COLO829 (cell line): ENCODE results near the gene GPAT3.
"Not testable (repeated sequence)": the region's sequence is repeated elsewhere in the genome, so short reads cannot be mapped to it uniquely, and the experiment has no call there.

Source experiments
- DNase-seq: peaks from one replicate; pipeline ENCODE4 v3.0.0; 2012; ENCODE audit warnings: low spot score

The GPAT3 gene

DNA sequence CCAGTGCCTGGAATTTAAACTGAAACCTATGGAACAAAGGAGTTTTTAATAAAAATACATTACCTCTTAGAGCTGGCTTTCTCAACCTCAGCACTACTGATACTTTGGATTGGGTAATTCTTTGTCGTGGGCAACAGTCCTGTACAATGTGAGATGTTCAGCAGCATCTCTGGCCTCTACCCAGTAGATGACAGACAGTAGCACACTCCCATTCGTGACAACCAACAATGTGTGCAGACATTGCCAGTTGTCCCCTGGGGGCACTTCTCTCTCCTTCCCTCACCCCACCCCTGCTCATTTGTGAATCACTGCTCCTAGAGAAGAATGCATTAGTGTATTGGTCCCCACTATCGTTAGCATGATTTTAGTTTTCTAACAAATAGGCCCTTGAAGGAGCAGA, 16.2 kb downstream of the GPAT3 start:
- peak; percentile 94 for DNase-seq

DNA sequence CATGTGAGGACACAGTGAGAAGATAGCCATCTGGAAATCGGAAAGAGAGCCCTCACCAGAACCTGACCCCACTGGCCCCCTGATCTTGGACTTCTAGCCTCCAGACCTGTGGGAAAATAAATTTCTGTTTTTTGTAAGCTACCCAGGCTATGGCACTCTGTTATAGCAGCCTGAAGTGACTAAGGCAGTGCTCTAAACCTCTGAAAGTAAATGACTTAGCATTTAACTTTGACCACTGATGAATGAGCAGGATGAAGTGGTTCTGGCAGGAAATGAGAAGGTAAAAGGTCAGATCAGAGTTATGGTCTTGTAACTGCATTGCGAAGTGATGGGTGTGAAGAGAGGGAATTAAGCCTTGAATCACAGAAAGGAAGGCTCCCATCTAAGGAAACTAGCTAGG, 17.0 kb downstream of the GPAT3 start:
- no peak for DNase-seq

GRCh38 chr4:83556006-83556707, 20.2 kb downstream of the GPAT3 start:
- no peak for DNase-seq

- no peak for DNase-seq
Observed at GRCh38 chr4:83556816-83557215, 20.9 kb downstream of the GPAT3 start.

DNA sequence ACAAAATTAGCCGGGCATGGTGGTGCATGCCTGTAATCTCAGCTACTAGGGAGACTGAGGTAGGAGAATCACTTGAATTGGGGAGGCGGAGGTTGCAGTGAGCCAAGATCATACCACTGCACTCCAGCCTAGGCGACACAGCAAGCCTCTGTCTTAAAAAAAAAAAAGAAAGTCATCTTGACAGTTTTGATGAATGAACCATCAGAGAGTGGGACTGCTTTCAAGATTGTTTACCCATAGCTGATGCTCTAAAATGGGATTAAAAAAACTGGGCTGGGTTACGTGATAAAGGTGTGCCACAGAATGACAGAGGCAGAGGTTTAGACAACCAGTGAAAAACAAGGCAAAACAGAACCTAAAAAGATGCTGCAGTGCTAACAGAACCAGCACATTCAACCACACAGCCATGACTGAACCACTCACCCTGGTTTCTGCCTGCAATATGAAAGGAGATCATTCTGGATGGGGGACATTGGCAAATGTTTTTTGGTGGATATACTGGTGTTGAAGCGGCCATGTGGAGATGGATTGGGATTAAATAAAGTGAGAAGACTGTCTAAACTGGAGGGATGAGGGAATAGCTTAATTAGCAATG, 22.2 kb downstream of the GPAT3 start:
- DNase-seq: no peak

GRCh38 chr4:83558680-83559079, 22.8 kb downstream of the GPAT3 start:
- no peak for DNase-seq

GRCh38 chr4:83560523-83560922, 24.6 kb downstream of the GPAT3 start:
- no peak for DNase-seq

GRCh38 chr4:83561381-83561780, 25.5 kb downstream of the GPAT3 start:
- peak; percentile 90 for DNase-seq

DNA sequence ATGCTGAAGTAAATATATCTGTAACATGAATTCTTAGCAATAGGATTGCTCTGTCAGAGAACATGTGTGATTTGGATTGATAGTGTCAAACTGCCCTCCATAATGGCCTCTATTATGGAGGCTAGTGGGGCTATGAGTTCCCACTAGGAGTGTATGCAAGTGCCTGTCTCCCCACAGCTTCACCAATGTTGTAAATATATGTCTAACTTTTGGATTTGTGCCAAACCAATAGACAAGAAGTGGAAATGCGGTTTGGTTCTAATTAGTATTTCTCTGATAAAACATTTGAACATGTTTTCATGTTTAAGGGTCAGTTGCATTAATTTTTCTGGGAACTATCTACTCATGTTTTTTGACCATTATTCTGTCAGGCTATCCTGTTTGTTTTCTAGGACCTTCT, 28.1 kb downstream of the GPAT3 start:
- DNase-seq: no peak

DNA sequence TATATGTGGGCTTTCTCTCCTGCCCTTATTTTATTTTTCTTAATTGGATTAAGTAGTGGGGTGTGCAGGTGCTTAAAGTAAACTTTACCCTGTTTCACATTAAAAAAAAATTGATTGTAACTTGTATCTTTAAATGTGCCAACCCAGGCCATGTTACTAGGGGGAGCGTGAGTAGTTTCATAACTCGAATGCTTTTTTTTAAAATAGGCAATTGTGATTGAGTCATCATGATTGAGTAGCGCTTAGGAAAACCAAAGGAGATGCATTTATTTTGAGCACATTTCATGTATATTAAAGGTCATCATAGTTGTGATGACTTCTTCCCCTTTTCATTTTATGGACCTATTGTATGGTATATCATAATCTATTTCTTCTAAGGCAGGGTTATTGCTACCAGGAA, 32.2 kb downstream of the GPAT3 start:
- no peak for DNase-seq

DNA sequence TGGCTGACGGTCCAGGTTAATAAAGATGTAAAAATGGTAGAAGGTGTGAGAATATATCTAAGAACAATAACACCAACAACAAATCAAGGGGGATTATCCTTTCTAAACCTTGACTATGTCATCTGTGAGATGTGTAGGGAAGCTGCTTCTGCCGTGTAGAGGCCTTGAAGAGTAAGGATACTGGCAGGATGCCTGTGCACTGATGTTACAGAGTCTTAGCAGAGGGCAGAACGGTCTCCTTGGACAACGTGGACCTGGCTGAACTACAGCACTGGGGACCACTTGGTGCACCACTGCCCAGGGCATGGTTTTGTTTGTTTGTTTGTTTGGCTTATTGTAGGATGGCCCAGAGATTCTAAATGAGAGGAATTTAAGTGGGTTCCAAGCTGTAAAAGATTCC, 33.5 kb downstream of the GPAT3 start:
- DNase-seq: no peak

DNA sequence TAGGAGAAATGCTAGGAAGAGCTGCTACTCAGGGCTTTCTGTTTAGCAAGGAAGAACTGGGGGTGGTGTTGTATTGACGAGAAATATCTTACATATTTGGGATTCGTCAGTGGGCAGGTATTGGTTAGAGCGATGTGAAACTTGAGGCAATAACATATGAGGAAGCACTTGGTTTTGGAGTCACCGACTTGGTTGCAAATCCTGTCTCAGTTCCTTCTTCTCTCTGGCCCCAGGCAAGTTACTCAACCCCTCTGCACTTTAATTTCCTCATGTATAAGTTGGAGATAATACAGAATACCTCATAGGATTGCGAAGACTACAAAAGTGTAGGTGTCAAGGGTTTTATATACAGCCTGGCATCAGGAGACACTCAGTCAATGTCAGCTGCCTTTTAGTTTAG, 34.1 kb downstream of the GPAT3 start:
- DNase-seq: no peak

DNA sequence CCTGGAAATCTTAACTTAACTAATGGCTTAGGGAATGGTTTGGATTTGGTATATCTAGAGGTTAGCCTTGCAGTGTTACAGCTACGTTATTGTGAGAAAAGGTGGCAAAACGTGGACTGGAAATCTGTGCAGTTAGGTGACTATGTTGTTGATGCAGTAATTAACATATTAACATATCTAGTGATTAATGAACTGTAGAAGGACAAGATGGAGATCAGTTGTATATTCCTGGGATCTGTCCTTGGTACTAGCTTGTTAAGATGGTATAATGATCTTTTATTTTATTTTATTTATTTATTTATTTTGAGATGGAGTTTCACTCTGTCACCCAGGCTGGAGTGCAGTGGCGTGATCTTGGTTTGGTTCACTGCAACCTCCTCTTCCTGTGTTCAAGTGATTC, 36.9 kb downstream of the GPAT3 start:
- no peak for DNase-seq

DNA sequence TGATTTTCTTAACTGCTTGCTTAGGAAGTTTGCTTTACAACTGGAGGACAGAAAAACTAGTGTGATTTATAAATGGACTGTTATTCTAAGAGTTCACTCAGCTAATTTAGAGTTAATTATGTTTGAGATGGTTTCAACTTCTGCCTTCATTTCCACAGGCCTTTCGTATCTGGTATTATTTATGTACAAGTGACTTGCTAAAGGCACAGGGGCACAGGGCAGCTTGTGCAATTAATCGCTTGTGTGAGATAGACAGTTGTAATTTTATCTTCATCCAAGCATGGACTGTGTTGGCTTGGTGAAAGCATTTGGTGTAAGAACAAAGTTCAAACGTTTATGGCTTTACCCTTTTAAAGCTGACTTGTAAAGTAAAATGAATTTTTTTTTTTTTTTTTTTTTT, 38.3 kb downstream of the GPAT3 start:
- DNase-seq: no peak

- DNase-seq: not testable (repeated sequence)
Observed at GRCh38 chr4:83576237-83576636, 40.3 kb downstream of the GPAT3 start.

- no peak for DNase-seq
Observed at GRCh38 chr4:83581411-83582288, 45.7 kb downstream of the GPAT3 start.

- no peak for DNase-seq
Observed at GRCh38 chr4:83582289-83582785, 46.4 kb downstream of the GPAT3 start.

DNA sequence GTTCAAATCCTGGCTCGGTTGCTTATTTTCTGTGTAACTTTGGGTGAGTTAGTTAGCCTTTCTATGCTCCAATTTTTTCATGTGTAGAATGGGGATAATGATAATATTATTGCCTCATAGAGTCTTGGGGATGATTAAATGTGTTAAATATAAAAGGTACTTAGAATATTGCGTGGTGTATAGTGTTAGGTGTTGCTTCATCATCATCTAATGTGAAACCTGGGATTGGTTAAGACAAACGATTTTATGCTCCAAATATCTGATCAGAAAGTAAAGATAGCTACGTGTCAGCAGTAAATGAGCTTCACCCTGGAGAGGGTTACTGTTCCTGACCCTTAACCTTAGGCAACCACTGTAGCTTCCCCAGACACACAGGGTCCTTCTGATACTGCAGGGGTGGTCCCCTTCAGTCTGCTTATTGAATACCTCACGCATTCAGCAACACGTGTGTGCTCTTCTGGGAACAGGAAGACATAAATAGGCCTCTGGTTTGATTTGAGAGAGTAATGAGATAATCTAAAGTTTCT, 50.1 kb downstream of the GPAT3 start:
- DNase-seq: no peak

- DNase-seq: no peak
Observed at GRCh38 chr4:83589279-83589678, 53.4 kb downstream of the GPAT3 start.

DNA sequence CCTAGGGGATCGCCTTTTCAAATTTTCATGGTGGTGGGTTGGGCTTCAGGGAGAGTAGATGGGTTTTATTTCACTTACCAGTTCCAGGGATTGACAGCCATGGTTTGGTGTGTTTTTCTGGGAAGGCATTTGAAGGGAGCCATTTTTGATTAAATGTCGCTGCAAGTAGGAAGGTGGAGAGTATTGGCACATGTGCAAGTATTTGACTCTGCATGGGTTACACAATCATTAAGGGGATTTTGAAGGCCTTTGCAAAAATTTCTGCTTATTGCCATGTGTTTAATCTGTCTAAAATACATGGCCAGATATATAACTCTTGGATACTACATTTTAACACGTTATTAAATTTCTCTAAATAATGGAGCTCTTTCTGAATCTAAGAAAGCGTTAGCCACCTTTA, 55.1 kb downstream of the GPAT3 start:
- no peak for DNase-seq

DNA sequence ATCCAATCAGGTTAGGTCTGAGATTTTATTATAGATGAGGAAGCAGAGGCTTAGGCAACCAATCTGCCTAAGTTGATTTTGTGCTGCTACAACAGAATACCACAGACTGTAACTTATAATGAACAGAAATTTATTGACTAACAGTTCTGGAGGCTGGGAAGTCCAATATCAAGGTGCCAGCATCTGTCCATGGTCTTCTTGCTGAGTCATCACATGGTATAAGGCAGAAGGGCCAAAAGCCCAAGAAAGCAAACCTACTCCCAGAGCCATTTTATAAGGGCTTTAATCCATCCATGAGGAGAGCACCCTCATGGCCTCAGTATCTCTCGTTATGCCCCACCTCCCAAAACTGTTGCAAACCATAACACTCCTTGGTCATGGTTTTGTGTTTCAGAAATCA, 55.8 kb downstream of the GPAT3 start:
- DNase-seq: no peak

GRCh38 chr4:83599183-83599582, 63.3 kb downstream of the GPAT3 start:
- peak; percentile 40 for DNase-seq

- no peak for DNase-seq
Observed at GRCh38 chr4:83603129-83603528, 67.2 kb downstream of the GPAT3 start.
